GM23248 (cell line): ENCODE data around the gene ZMPSTE24. TPM values are rescaled to one million over a fixed set of nuclear protein-coding genes. Genes with fewer than 3 reads are reported as not detected.
A peak's percentile ranks its signal among the peaks of the same experiment; 100 is the strongest.

Experiments used
- DNase-seq: peaks from one replicate; pipeline ENCODE4 v3.0.0-alpha.2; 2015
- H2AFZ ChIP-seq: fragments of 200-600 bp; sonication (generic); 2 replicates; pipeline ENCODE4 v1.6.1; 2016; ENCODE audit warnings: antibody characterized with exemption
- H3F3A ChIP-seq: fragments of 200-600 bp; sonication (generic); 2 replicates; pipeline ENCODE4 v1.6.1; 2016; ENCODE audit warnings: mild to moderate bottlenecking, antibody characterized with exemption, mixed run types; ENCODE audit not compliant: insufficient read depth
- H3K27ac ChIP-seq: fragments of 200-600 bp; sonication (generic); 2 replicates; pipeline ENCODE4 v1.5.1; 2016; ENCODE audit warnings: mild to moderate bottlenecking
- H3K27me3 ChIP-seq: fragments of 200-600 bp; sonication (generic); replicated peaks from 2 replicates; pipeline ENCODE4 v1.6.1; 2016; ENCODE audit warnings: mild to moderate bottlenecking; ENCODE audit not compliant: insufficient read depth
- H3K36me3 ChIP-seq: fragments of 200-600 bp; sonication (generic); 2 replicates; pipeline ENCODE4 v1.6.1; 2016; ENCODE audit warnings: low read depth, mild to moderate bottlenecking
- H3K4me1 ChIP-seq: fragments of 200-600 bp; sonication (generic); 2 replicates; pipeline ENCODE4 v1.6.1; 2016; ENCODE audit warnings: mild to moderate bottlenecking; ENCODE audit not compliant: insufficient read depth
- H3K4me2 ChIP-seq: fragments of 200-600 bp; sonication (generic); one replicate; pipeline ENCODE4 v1.6.1; 2016; ENCODE audit warnings: mild to moderate bottlenecking; ENCODE audit not compliant: unreplicated experiment
- H3K4me3 ChIP-seq: fragments of 200-600 bp; sonication (generic); 2 replicates; pipeline ENCODE4 v1.5.1; 2016; ENCODE audit warnings: mild to moderate bottlenecking
- H3K79me2 ChIP-seq: fragments of 200-600 bp; sonication (generic); 2 replicates; pipeline ENCODE4 v1.6.1; 2016; ENCODE audit warnings: mild to moderate bottlenecking; ENCODE audit not compliant: insufficient read depth
- H3K9ac ChIP-seq: fragments of 200-600 bp; sonication (generic); 2 replicates; pipeline ENCODE4 v1.6.1; 2016; ENCODE audit warnings: mild to moderate bottlenecking
- H3K9me2 ChIP-seq: fragments of 200-600 bp; sonication (generic); 2 replicates; pipeline ENCODE4 v1.6.1; 2016; ENCODE audit warnings: mixed run types, mild to moderate bottlenecking, moderate library complexity; ENCODE audit not compliant: insufficient read depth
- H3K9me3 ChIP-seq: fragments of 200-600 bp; sonication (generic); one replicate; pipeline ENCODE4 v1.6.1; 2017; ENCODE audit warnings: low read depth
- H4K20me1 ChIP-seq: fragments of 200-600 bp; sonication (generic); 2 replicates; pipeline ENCODE4 v1.6.0; 2016; ENCODE audit not compliant: insufficient read depth
- EZH2 ChIP-seq: fragments of 200-600 bp; sonication (generic); IDR thresholded peaks from 2 replicates; pipeline ENCODE4 v1.6.1; 2018; ENCODE audit warnings: antibody characterized with exemption, mild to moderate bottlenecking; ENCODE audit not compliant: insufficient read depth, poor library complexity, severe bottlenecking
- EZH2phosphoT487 ChIP-seq: fragments of 200-600 bp; sonication (generic); IDR thresholded peaks from 2 replicates; pipeline ENCODE4 v1.6.1; 2018; ENCODE audit warnings: antibody characterized with exemption, moderate library complexity, mild to moderate bottlenecking, low read depth; ENCODE audit not compliant: insufficient read depth
- WGBS, 2 experiments: methylation state at CpG; one replicate each; pipeline ENCODE4 v1.1.6; 2015 to 2017; ENCODE audit warnings: low lambda C conversion rate in 2 of 2, low coverage in 1 of 2; ENCODE audit errors: missing lambda C conversion rate in 2 of 2; 5-methylcytosine and 5-hydroxymethylcytosine counted together
- in situ Hi-C: fragments of 300-500 bp; cut with MboI; formaldehyde crosslinking; loops from 2 replicates; pipeline ENCODE4 v1.15.0; 2020
- polyA plus RNA-seq: library from polyadenylated mRNA; unstranded; fragments of >200 nt; fragmentation: Nextera tagmentation; extraction: Ambion mirVana; gene quantifications from 2 replicates; pipeline ENCODE4 v1.2.1, GENCODE V29; 2016
- total RNA-seq: library from RNA; depleted of rRNA; stranded (reverse); fragments of >200 nt; shearing (Covaris generic); gene quantifications from 2 replicates; pipeline ENCODE4 v1.2.3, GENCODE V29; 2014

Gene ZMPSTE24
- total and polyA plus RNA-seq, 2 experiments from 2014 or later = 63.2 to 79.9 TPM

GRCh38 chr1:40305451-40305850 lies 47.4 kb downstream of the ZMPSTE24 start:
- Histone ChIP-seq H2AFZ (no peak overlapping the region), H3K36me3 (no peaks in the 10 kb centered on the region), H3K4me3 (no peak overlapping the region), H3K79me2 (no peaks in the 10 kb centered on the region), H3K9ac (no peak overlapping the region), H4K20me1 (no peaks in the 10 kb centered on the region), H3F3A (no peaks in the 10 kb centered on the region), H3K27ac (no peak overlapping the region), H3K9me2 (no peaks in the 10 kb centered on the region), H3K27me3 (no peaks in the 10 kb centered on the region), H3K4me2 (no peak overlapping the region), H3K9me3 (no peaks in the 10 kb centered on the region), H3K4me1 (no peaks in the 10 kb centered on the region)
- TF ChIP-seq EZH2 = no peak
- TF ChIP-seq EZH2phosphoT487 = no peak
- peak; percentile 30 for DNase-seq
- in situ Hi-C loops = no loop called here
- 72 to 73% methylated on average over 5 of the region's 5 CpGs for WGBS, 2 experiments

- Histone ChIP-seq H3K79me2 (no peaks in the 10 kb centered on the region), H3K9ac (no peak overlapping the region), H3K4me3 (no peak overlapping the region), H2AFZ (no peak overlapping the region), H4K20me1 (no peaks in the 10 kb centered on the region), H3K27me3 (no peaks in the 10 kb centered on the region), H3K27ac (no peak overlapping the region), H3K9me2 (no peaks in the 10 kb centered on the region), H3K4me1 (no peaks in the 10 kb centered on the region), H3K4me2 (no peak overlapping the region), H3F3A (no peaks in the 10 kb centered on the region), H3K9me3 (no peaks in the 10 kb centered on the region), H3K36me3 (no peaks in the 10 kb centered on the region)
- WGBS, 2 experiments = 80 to 83% methylated on average over 2 of the region's 2 CpGs
- no peak for DNase-seq
- TF ChIP-seq EZH2phosphoT487 (no peak), EZH2 (no peak)
- in situ Hi-C loops = no loop called here
Measured at GRCh38 chr1:40305871-40306270, 47.8 kb downstream of the ZMPSTE24 start.

- TF ChIP-seq EZH2phosphoT487 (no peak), EZH2 (no peak)
- H3K9ac ChIP-seq = no peak overlapping the region
- H2AFZ ChIP-seq = no peak overlapping the region
- H3K9me3 ChIP-seq = no peaks in the 10 kb centered on the region
- H3K4me3 ChIP-seq = no peak overlapping the region
- H3K27me3 ChIP-seq = no peaks in the 10 kb centered on the region
- no peaks in the 10 kb centered on the region for H3K4me1 ChIP-seq
- no peaks in the 10 kb centered on the region for H4K20me1 ChIP-seq
- H3F3A ChIP-seq = no peaks in the 10 kb centered on the region
- H3K27ac ChIP-seq = no peak overlapping the region
- WGBS, 2 experiments = 88 to 95% methylated on average over 4 of the region's 4 CpGs
- in situ Hi-C loops = no loop called here
- H3K36me3 ChIP-seq = no peaks in the 10 kb centered on the region
- no peak for DNase-seq
- H3K9me2 ChIP-seq = no peaks in the 10 kb centered on the region
- H3K79me2 ChIP-seq = no peaks in the 10 kb centered on the region
- H3K4me2 ChIP-seq = no peak overlapping the region
Measured at GRCh38 chr1:40306296-40306695, 48.3 kb downstream of the ZMPSTE24 start.

DNA sequence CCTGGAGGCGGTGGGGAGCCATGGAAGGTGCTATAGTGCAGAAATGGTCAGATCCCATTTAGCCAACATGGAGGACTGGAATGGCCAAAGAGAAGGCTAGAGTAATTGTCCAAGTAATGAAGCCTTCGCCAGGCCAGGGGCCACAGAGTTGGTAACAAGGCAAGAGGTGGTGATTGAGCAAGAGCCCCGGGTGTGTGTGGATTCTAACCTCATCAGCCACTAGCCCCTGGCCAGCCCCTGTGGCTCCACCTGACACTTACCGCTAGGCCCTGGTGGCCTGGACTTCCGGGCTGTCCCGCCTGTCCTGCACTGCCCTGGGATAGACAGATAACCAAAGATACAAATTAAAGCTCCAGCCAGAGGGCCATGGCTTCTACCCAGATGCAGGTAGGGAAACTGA lies 49.1 kb downstream of the ZMPSTE24 start:
- Histone ChIP-seq H3F3A (no peaks in the 10 kb centered on the region), H3K79me2 (no peaks in the 10 kb centered on the region), H3K27ac (no peak overlapping the region), H3K4me1 (no peaks in the 10 kb centered on the region), H2AFZ (no peak overlapping the region), H3K9me3 (no peaks in the 10 kb centered on the region), H3K9me2 (no peaks in the 10 kb centered on the region), H3K4me3 (no peak overlapping the region), H3K27me3 (no peaks in the 10 kb centered on the region), H3K9ac (no peak overlapping the region), H3K4me2 (no peak overlapping the region), H3K36me3 (no peaks in the 10 kb centered on the region), H4K20me1 (no peaks in the 10 kb centered on the region)
- TF ChIP-seq EZH2phosphoT487 = no peak
- no peak for TF ChIP-seq EZH2
- no peak for DNase-seq
- WGBS, 2 experiments = 81 to 90% methylated on average over 6 of the region's 6 CpGs
- in situ Hi-C loops = no loop called here

DNA sequence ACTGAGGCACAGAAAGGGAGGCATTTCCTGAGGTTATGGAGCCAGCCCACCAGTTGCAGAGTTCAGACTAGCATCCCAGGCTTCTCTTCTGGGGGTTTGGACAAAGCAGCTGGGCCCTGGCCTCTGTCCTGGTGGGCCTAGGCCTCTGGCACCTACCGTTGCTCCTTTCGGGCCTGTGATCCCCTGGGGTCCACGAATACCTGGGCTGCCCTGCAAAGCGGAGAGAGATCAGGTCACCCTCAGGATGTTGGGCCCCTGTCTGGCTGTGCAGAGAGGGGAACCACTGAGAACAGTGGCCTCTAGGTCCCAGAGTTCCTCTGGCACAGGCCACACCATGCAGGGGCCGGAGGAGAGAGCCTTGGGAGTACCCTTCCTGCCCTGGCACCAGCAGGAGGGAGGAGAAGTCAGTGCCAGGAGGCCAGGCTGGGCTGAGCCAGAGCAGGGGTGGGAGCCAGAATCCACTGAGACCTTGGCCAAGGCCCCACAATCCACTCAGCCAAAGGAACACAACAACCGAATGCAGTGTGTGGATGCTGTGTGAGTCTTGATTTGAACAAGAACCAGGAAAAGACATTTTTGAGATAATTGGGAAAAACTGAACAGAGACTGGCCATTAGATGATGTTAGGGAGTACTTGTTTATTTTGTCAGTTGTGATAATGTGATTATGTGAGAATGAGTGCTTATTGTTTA lies 50.1 kb downstream of the ZMPSTE24 start:
- 57 to 72% methylated on average over 6 of the region's 6 CpGs for WGBS, 2 experiments
- Histone ChIP-seq H3K4me1 (no peaks in the 10 kb centered on the region), H3K27ac (no peak overlapping the region), H3K36me3 (no peaks in the 10 kb centered on the region), H3K79me2 (no peaks in the 10 kb centered on the region), H3K4me3 (no peak overlapping the region), H2AFZ (no peak overlapping the region), H3K27me3 (no peaks in the 10 kb centered on the region), H4K20me1 (no peaks in the 10 kb centered on the region), H3K4me2 (no peak overlapping the region), H3K9me3 (no peaks in the 10 kb centered on the region), H3F3A (no peaks in the 10 kb centered on the region), H3K9ac (no peak overlapping the region), H3K9me2 (no peaks in the 10 kb centered on the region)
- in situ Hi-C loops = no loop called here
- no peak for TF ChIP-seq EZH2
- no peak for TF ChIP-seq EZH2phosphoT487
- DNase-seq = no peak
